Gastrocnemius medialis (tissue), 4 donors: ENCODE measurements around the gene SAMD1. TPM values are rescaled to one million over a fixed set of nuclear protein-coding genes. Genes with fewer than 3 reads are reported as not detected.
A peak's percentile ranks its signal among the peaks of the same experiment; 100 is the strongest.

Source experiments
- ATAC-seq, 2 donors: fragments of 150-250 bp; one replicate each; pipeline ENCODE4 v1.9.1; 2016
- DNase-seq, 2 donors: peaks; one replicate each; pipeline ENCODE4 v3.0.0-alpha.2; 2019
- H3K27ac ChIP-seq, 4 donors: fragments of 200-600 bp; sonication (generic); 1 replicate in 1 of 4; 2 replicates in 3 of 4; pipeline ENCODE4 v1.5.1; 2016 to 2018; ENCODE audit warnings: mild to moderate bottlenecking in 2 of 4, moderate library complexity in 1 of 4
- H3K27me3 ChIP-seq, 3 donors: fragments of 200-600 bp; sonication (generic) in 2 of 3; 1 replicate in 1 of 3; 2 replicates in 2 of 3; pipeline versions ENCODE4 v1.5.1 to v1.6.0; 2016 to 2019; ENCODE audit warnings: mild to moderate bottlenecking in 1 of 3, moderate library complexity in 1 of 3
- H3K36me3 ChIP-seq, 2 donors: fragments of 200-600 bp; sonication (generic) in 1 of 2; one replicate each; pipeline ENCODE4 v1.5.1; 2017 to 2018
- H3K4me1 ChIP-seq, 2 donors: fragments of 200-600 bp; sonication (generic) in 1 of 2; one replicate each; pipeline ENCODE4 v1.5.1; 2016 to 2017; ENCODE audit warnings: mild to moderate bottlenecking in 2 of 2
- H3K4me3 ChIP-seq, 4 donors: fragments of 200-600 bp; sonication (generic) in 3 of 4; 1 replicate in 1 of 4; 2 replicates in 3 of 4; pipeline ENCODE4 v1.5.1; 2016 to 2019; ENCODE audit warnings: mild to moderate bottlenecking in 2 of 4
- H3K9me3 ChIP-seq, 3 donors: fragments of 200-600 bp; sonication (generic) in 2 of 3; 1 replicate in 1 of 3; 2 replicates in 2 of 3; pipeline ENCODE4 v1.5.1; 2016 to 2019
- POLR2A ChIP-seq, 2 donors: fragments of 450-650 bp; IDR thresholded peaks; one replicate each; pipeline ENCODE4 v1.6.1; 2017; ENCODE audit warnings: antibody characterized with exemption in 2 of 2, mild to moderate bottlenecking in 2 of 2, moderate library complexity in 2 of 2
- in situ Hi-C, 4 donors: fragments of 200-750 bp; cut with MboI; loops; one replicate each; pipeline versions ENCODE4 v1.15.0 to v1.8.0; 2017; ENCODE audit warnings: low sequenced_read_pairs in 4 of 4
- intact Hi-C: fragments of 100-400 bp; cut with DNase I; formaldehyde crosslinking; loops from one replicate; pipeline ENCODE4 v1.15.1; 2023; ENCODE audit warnings: low total_unique reads
- total RNA-seq, 4 donors: library from RNA; depleted of rRNA; stranded (reverse); fragments of >200 nt; gene quantifications; one replicate each; pipeline versions ENCODE4 v1.1.0 to v1.2.3, GENCODE V29; 2016
- TF ChIP-seq, protein P1 (sequence below), 5 experiments: fragments of 450-650 bp in 3 of 5; fragments of 200-600 bp in 2 of 5; sonication (generic) in 2 of 5; IDR thresholded peaks in 4 of 5; conservative IDR thresholded peaks in 1 of 5; 1 replicate in 4 of 5; 2 replicates in 1 of 5; pipeline ENCODE4 v1.5.1; 2016 to 2019; ENCODE audit warnings: antibody characterized with exemption in 5 of 5, mild to moderate bottlenecking in 3 of 5, moderate library complexity in 3 of 5

Gene SAMD1
- total RNA-seq, 4 donors from 2014 or later: 15.1 to 71.8 (median 40.2) TPM

GRCh38 chr19:14116525-14116917, 26.0 kb upstream of the SAMD1 start:
- peak overlapping the region; percentile 95 to 99 (median 96) for H3K27ac ChIP-seq
- ATAC-seq (no peak), DNase-seq (no peak)
- intact Hi-C loops: loop anchor here (5.0 kb wide), 2 partner anchors 109 to 264 kb away; partner anchors contain the start of gene RFX1
- H3K9me3 ChIP-seq: no peaks in the 10 kb centered on the region
- peaks cover 70 to 71% of the 10 kb centered on the region in 2 donors for H3K4me1 ChIP-seq
- H3K36me3 ChIP-seq: no peaks in the 10 kb centered on the region
- H3K27me3 ChIP-seq: no peaks in the 10 kb centered on the region
- peak overlapping the region; percentile 83 to 99 (median 95) for H3K4me3 ChIP-seq
- in situ Hi-C loops: loop anchor here in 1 of 4 donors (5.0 kb wide), 1 partner anchor 34 kb away; no protein-coding TSS in a partner anchor
- no peak for TF ChIP-seq POLR2A (IDR thresholded peaks at IDR 0.05)
- TF ChIP-seq, protein P1, sequence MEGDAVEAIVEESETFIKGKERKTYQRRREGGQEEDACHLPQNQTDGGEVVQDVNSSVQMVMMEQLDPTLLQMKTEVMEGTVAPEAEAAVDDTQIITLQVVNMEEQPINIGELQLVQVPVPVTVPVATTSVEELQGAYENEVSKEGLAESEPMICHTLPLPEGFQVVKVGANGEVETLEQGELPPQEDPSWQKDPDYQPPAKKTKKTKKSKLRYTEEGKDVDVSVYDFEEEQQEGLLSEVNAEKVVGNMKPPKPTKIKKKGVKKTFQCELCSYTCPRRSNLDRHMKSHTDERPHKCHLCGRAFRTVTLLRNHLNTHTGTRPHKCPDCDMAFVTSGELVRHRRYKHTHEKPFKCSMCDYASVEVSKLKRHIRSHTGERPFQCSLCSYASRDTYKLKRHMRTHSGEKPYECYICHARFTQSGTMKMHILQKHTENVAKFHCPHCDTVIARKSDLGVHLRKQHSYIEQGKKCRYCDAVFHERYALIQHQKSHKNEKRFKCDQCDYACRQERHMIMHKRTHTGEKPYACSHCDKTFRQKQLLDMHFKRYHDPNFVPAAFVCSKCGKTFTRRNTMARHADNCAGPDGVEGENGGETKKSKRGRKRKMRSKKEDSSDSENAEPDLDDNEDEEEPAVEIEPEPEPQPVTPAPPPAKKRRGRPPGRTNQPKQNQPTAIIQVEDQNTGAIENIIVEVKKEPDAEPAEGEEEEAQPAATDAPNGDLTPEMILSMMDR (IDR thresholded peaks at IDR 0.05 in 4 of 5, conservative IDR thresholded peaks at IDR 0.05 in 1 of 5): no peak

DNA sequence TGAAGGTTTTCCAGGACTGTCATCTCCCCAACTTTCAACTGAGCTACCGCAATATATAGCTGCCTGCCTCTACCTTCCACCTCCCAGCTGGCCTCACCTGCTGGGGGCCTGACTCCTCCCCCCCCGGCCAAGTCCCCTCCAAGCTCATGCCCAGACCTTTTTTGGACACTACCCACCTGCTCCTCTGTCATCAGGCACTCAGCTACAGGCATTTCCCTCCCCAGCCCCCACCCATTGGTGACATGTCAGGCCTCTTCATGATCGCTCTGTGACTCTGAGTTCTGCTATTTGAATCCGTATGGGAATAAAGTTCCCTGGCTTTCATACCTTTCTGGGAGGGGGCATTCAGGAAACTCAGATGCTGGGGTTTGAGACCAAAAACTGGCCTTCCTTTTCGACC, 25.2 kb upstream of the SAMD1 start:
- Histone ChIP-seq H3K36me3 (no peaks in the 10 kb centered on the region), H3K27ac (peak overlapping the region; percentile 95 to 99 (median 96)), H3K27me3 (no peaks in the 10 kb centered on the region), H3K9me3 (no peaks in the 10 kb centered on the region), H3K4me3 (peak overlapping the region in 3 of 4 donors; percentile 2 to 99 (median 83)), H3K4me1 (peaks cover 72% of the 10 kb centered on the region in 2 donors)
- ATAC-seq: no peak
- TF ChIP-seq, protein P1 (IDR thresholded peaks at IDR 0.05 in 4 of 5, conservative IDR thresholded peaks at IDR 0.05 in 1 of 5): no peak
- TF ChIP-seq POLR2A (IDR thresholded peaks at IDR 0.05): no peak
- intact Hi-C loops (loop anchor here (2.0 to 5.0 kb wide), 4 partner anchors 25 to 263 kb away; partner anchors contain the start of genes MISP3, RFX1 and SAMD1), in situ Hi-C loops (loop anchor here in 1 of 4 donors (5.0 kb wide), 1 partner anchor 33 kb away; no protein-coding TSS in a partner anchor)
- DNase-seq: no peak

GRCh38 chr19:14114854-14115253, 24.3 kb upstream of the SAMD1 start:
- Histone ChIP-seq H3K4me1 (peaks cover 68 to 73% of the 10 kb centered on the region in 2 donors), H3K4me3 (no peak overlapping the region), H3K27me3 (no peaks in the 10 kb centered on the region), H3K9me3 (no peaks in the 10 kb centered on the region), H3K27ac (peak overlapping the region; percentile 95 to 99 (median 96)), H3K36me3 (no peaks in the 10 kb centered on the region)
- DNase-seq (peak in 1 of 2 donors; percentile 72), ATAC-seq (no peak)
- in situ Hi-C loops: loop anchor here in 1 of 4 donors (5.0 kb wide), 1 partner anchor 33 kb away; no protein-coding TSS in a partner anchor
- TF ChIP-seq POLR2A (IDR thresholded peaks at IDR 0.05): no peak
- TF ChIP-seq, protein P1 (IDR thresholded peaks at IDR 0.05 in 4 of 5, conservative IDR thresholded peaks at IDR 0.05 in 1 of 5): peak; percentile 51 to 74 (median 63)
- intact Hi-C loops: loop anchor here (1.0 to 5.0 kb wide), 5 partner anchors 22 to 263 kb away; partner anchors contain the start of genes MISP3, RFX1 and SAMD1

- DNase-seq (no peak), ATAC-seq (no peak)
- Histone ChIP-seq H3K27ac (peak overlapping the region; percentile 95 to 99 (median 96)), H3K9me3 (no peaks in the 10 kb centered on the region), H3K36me3 (no peaks in the 10 kb centered on the region), H3K27me3 (no peaks in the 10 kb centered on the region), H3K4me3 (no peak overlapping the region), H3K4me1 (peaks cover 64 to 71% of the 10 kb centered on the region in 2 donors)
- intact Hi-C loops (loop anchor here (1.0 to 2.0 kb wide), 3 partner anchors 23 to 42 kb away; partner anchors contain the start of genes MISP3 and SAMD1), in situ Hi-C loops (no loop called here)
- TF ChIP-seq, protein P1 (IDR thresholded peaks at IDR 0.05 in 4 of 5, conservative IDR thresholded peaks at IDR 0.05 in 1 of 5): no peak
- TF ChIP-seq POLR2A (IDR thresholded peaks at IDR 0.05): no peak
Observed at GRCh38 chr19:14114439-14114838, 23.9 kb upstream of the SAMD1 start.
